Large intestine (tissue), 3 donors: ENCODE measurements around the gene RANBP9. TPM values are rescaled to one million over a fixed set of nuclear protein-coding genes. Genes with fewer than 3 reads are reported as not detected.

Experiments used
- DNase-seq, 2 donors: peaks; one replicate each; pipeline versions ENCODE4 v3.0.0 to v3.0.0-alpha.2; 2013
- H3K27ac ChIP-seq: one replicate; pipeline ENCODE4 v1.5.1; 2013; ENCODE audit warnings: low read length
- H3K27me3 ChIP-seq: 2 replicates; pipeline ENCODE4 v1.6.1; 2013; ENCODE audit warnings: low read length; ENCODE audit not compliant: control insufficient read depth, insufficient read depth
- H3K36me3 ChIP-seq: 2 replicates; pipeline ENCODE4 v1.6.1; 2013; ENCODE audit warnings: low read length; ENCODE audit not compliant: control insufficient read depth, insufficient read depth
- H3K4me1 ChIP-seq: one replicate; pipeline ENCODE4 v1.6.1; 2013; ENCODE audit warnings: low read length; ENCODE audit not compliant: control insufficient read depth, insufficient read depth
- H3K4me3 ChIP-seq: one replicate; pipeline ENCODE4 v1.5.1; 2013; ENCODE audit warnings: low read length
- H3K9me3 ChIP-seq: one replicate; pipeline ENCODE4 v1.6.1; 2013; ENCODE audit warnings: mild to moderate bottlenecking, low read depth, low read length, moderate library complexity; ENCODE audit not compliant: control insufficient read depth
- WGBS: methylation state at CpG from one replicate; pipeline ENCODE4 v1.1.5; 2013; ENCODE audit warnings: low lambda C conversion rate; ENCODE audit not compliant: insufficient coverage; 5-methylcytosine and 5-hydroxymethylcytosine counted together
- polyA plus RNA-seq: library from polyadenylated mRNA; unstranded; fragments of 120-200 nt; gene quantifications from one replicate; pipeline ENCODE4 v1.2.1, GENCODE V29; 2013

Gene RANBP9
- polyA plus RNA-seq, 1 donor, result 27.8 TPM

DNA sequence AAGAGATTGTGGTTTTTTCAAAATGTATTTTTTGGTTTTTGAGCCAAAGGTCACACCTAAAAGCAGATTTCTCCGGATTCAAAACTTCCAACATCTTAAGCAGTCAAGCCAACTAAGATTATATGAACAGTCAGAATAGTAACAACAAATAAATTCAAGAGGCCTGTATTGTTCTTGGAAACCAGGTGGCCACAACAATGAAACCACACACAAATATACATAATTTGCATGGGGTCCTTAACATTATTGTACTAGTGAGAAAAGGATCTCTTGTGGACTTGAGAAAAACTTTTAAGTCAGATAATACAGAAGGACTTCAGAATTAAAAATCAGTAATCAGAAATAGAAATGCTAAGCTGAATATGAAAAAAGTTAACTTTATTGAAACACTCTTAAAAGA is 55.9 kb downstream of the RANBP9 start:
- H3K9me3 ChIP-seq, result no peaks in the 10 kb centered on the region
- no CpG with 5 or more reads among the region's 1 CpG for WGBS
- no peak for DNase-seq
- no peak overlapping the region for H3K4me3 ChIP-seq
- H3K4me1 ChIP-seq, result no peaks in the 10 kb centered on the region
- H3K27ac ChIP-seq, result no peak overlapping the region
- H3K27me3 ChIP-seq, result no peaks in the 10 kb centered on the region
- H3K36me3 ChIP-seq, result peaks cover 8% of the 10 kb centered on the region

DNA sequence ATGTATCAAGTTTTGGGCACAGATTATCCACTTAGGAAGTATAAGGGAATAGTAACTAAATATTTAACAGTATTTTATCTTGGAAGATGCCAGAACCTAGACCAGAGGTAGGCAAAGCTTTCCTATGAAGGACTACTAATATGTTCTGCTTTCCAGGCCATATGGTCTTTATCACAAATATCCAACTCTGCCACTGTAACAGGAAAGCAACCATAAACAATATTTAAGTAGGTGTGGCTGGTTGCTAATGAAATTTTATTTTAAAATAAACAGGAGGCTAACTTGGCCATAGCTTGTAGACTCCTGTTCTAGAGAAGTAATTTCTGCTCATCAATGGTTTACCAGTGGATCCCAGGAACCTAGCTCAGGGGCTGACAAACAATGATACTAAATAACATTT is 57.1 kb downstream of the RANBP9 start:
- H3K27ac ChIP-seq, result no peak overlapping the region
- no peaks in the 10 kb centered on the region for H3K27me3 ChIP-seq
- H3K4me3 ChIP-seq, result no peak overlapping the region
- H3K36me3 ChIP-seq, result peaks cover 13% of the 10 kb centered on the region
- DNase-seq, result no peak
- no peaks in the 10 kb centered on the region for H3K9me3 ChIP-seq
- no peaks in the 10 kb centered on the region for H3K4me1 ChIP-seq

DNA sequence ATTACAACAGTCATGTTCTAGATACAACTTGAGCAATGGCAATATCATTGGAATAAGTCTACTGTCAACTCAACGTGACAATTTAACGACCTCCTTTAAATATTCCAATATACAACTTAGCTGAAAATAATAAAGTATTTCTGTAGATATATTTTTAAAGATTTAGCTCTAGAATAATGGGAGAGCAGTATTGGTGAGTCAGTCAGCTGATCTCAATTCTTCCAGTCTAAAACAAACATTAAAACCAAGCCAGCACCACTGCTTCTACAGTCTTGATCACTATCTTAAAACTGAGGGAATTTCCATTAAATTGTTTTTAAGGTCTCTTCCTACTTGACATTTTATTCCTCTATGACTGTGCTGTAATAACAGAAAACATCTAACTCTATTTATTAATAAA is 58.3 kb downstream of the RANBP9 start:
- Histone ChIP-seq H3K36me3 (peaks cover 13% of the 10 kb centered on the region), H3K27ac (no peak overlapping the region), H3K27me3 (no peaks in the 10 kb centered on the region), H3K4me3 (no peak overlapping the region), H3K4me1 (no peaks in the 10 kb centered on the region), H3K9me3 (no peaks in the 10 kb centered on the region)
- DNase-seq, result no peak
- WGBS, result no CpG with 5 or more reads among the region's 2 CpGs

DNA sequence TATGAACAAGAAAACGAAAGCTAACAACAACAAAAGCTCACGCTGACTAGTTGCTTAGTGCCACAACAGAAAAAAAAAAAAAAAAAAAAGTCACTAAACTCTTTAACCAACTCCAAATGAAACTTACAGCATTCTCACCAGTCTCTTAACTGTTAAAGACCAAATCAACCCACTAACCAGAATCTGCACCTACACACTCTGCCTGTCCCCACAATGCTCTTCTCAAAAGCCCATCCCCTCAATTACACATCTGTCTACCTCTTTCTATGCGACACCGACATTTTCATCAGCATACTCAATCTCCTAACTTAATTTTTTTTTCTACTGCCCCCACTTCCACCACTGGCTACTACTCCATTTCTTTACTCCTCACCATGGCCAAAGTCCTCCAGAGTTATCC is 62.2 kb downstream of the RANBP9 start:
- H3K27me3 ChIP-seq, result no peaks in the 10 kb centered on the region
- DNase-seq, result no peak
- no peaks in the 10 kb centered on the region for H3K4me1 ChIP-seq
- peaks cover 11% of the 10 kb centered on the region for H3K36me3 ChIP-seq
- no peak overlapping the region for H3K4me3 ChIP-seq
- 100% methylated on average over 2 of the region's 4 CpGs for WGBS
- H3K27ac ChIP-seq, result no peak overlapping the region
- H3K9me3 ChIP-seq, result no peaks in the 10 kb centered on the region

DNA sequence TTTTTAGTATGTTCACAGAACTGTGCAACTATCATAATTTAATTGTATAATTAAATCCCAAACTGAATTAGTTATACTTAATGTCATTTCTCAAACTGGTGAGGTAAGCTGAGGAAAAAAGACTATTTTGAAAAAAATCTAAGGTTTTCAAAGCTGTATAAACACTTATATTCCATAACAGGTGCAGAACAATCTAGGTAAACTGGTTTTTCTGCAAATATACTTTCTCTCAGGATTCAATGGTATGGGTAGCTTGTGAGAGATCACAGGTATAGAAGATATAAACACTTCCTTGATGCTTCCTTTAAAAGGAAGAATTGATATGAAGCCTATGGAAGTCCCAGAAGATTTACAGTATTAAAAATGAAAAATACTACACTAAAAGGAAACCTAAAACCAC is 62.8 kb downstream of the RANBP9 start:
- no peaks in the 10 kb centered on the region for H3K27me3 ChIP-seq
- H3K27ac ChIP-seq, result no peak overlapping the region
- no peaks in the 10 kb centered on the region for H3K9me3 ChIP-seq
- DNase-seq, result no peak
- peaks cover 11% of the 10 kb centered on the region for H3K36me3 ChIP-seq
- no peaks in the 10 kb centered on the region for H3K4me1 ChIP-seq
- no peak overlapping the region for H3K4me3 ChIP-seq

DNA sequence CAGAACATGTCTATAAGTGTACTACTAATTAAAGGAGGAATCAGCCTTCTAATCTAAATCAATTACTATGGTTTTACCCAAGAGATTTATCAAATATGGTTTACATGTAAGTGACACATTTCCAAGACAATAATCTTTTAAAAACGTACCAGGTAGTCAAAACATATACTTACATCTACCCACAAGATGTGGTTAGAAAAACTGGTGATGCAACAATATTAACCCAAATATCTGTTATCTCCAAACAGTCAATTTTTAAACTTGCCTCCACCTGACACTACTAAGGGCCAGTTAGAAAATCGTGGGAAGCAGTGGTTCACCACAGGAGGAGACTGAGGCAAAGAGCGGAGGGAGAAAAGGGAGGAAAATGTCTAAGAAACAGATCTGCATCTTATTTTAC is 68.5 kb downstream of the RANBP9 start:
- no peaks in the 10 kb centered on the region for H3K4me1 ChIP-seq
- WGBS, result 69% methylated on average over 2 of the region's 3 CpGs
- DNase-seq, result no peak

DNA sequence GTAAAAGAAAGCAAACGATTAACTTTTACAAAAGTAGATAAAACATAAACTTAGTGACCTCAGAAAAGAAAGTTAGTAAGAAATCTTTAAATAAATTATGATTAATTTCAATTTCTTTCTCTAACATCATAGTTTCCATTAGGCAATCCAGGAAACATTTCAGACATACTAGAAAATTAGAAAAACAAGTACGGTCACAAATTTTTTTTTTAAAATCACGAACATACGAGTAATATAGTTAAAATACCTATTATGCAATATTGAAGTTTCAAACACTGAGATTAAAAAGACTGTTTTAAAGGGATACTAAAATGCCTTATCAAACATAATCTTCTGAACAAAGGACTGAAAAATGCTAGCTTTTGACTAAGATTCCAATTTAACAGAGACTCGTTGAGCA is 70.3 kb downstream of the RANBP9 start:
- DNase-seq, result no peak
- H3K27me3 ChIP-seq, result no peaks in the 10 kb centered on the region

More for the DNA sequence above, 68.5 kb downstream of the RANBP9 start:
- no peaks in the 10 kb centered on the region for H3K27me3 ChIP-seq
- no peak overlapping the region for H3K27ac ChIP-seq
- H3K4me3 ChIP-seq, result no peak overlapping the region
- H3K9me3 ChIP-seq, result no peaks in the 10 kb centered on the region
- peaks cover 14% of the 10 kb centered on the region for H3K36me3 ChIP-seq

DNA sequence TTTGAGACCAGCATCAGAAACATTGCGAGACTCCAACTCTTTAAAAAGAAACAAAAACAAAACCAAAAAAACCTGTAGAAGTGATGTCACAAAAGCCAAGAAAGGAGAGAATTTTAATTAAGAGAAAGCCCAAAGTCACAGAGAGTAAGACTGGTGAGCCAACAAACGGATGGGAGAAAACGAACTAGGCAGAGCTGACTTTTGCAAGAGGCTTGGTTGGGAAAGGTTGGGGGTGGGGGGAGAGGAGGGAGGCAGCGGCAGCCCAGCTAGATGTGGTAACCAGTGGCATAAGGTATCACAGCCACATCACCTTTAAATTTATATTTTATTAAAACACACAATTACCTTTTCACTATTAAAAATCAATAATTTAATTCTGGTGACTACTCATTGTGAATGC is 73.0 kb downstream of the RANBP9 start:
- no peak for DNase-seq
- no peaks in the 10 kb centered on the region for H3K4me1 ChIP-seq
- H3K36me3 ChIP-seq, result peaks cover 24% of the 10 kb centered on the region
- no peaks in the 10 kb centered on the region for H3K9me3 ChIP-seq
- H3K4me3 ChIP-seq, result no peak overlapping the region
- H3K27me3 ChIP-seq, result no peaks in the 10 kb centered on the region
- WGBS, result no CpG with 5 or more reads among the region's 4 CpGs
- no peak overlapping the region for H3K27ac ChIP-seq

More for the DNA sequence above, 70.3 kb downstream of the RANBP9 start:
- H3K4me1 ChIP-seq, result no peaks in the 10 kb centered on the region
- no peak overlapping the region for H3K27ac ChIP-seq
- peaks cover 24% of the 10 kb centered on the region for H3K36me3 ChIP-seq
- WGBS, result 94% methylated on average over 4 of the region's 5 CpGs
- no peak overlapping the region for H3K4me3 ChIP-seq
- no peaks in the 10 kb centered on the region for H3K9me3 ChIP-seq

DNA sequence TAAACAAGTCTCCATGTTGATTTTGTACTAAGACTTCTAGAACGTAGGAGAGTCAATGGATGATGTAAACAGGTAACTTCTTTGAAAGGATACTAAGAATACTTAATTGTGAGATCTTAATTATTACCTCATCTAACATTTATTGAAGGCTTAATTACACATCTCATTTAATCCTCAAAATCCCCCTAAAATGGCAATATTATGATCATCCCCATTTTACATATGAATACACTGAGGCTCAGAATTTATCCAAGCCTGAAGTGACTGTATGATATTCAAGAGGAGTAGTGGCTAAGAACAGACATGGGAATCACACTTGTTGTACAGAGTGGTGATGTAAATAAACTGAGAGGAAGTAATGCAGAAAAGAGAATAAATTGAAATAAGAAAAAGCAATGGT is 73.6 kb downstream of the RANBP9 start:
- Histone ChIP-seq H3K36me3 (peaks cover 24% of the 10 kb centered on the region), H3K27me3 (no peaks in the 10 kb centered on the region), H3K27ac (no peak overlapping the region), H3K9me3 (no peaks in the 10 kb centered on the region), H3K4me3 (no peak overlapping the region), H3K4me1 (no peaks in the 10 kb centered on the region)
- DNase-seq, result no peak
- 86% methylated on average over 1 of the region's 1 CpG for WGBS

DNA sequence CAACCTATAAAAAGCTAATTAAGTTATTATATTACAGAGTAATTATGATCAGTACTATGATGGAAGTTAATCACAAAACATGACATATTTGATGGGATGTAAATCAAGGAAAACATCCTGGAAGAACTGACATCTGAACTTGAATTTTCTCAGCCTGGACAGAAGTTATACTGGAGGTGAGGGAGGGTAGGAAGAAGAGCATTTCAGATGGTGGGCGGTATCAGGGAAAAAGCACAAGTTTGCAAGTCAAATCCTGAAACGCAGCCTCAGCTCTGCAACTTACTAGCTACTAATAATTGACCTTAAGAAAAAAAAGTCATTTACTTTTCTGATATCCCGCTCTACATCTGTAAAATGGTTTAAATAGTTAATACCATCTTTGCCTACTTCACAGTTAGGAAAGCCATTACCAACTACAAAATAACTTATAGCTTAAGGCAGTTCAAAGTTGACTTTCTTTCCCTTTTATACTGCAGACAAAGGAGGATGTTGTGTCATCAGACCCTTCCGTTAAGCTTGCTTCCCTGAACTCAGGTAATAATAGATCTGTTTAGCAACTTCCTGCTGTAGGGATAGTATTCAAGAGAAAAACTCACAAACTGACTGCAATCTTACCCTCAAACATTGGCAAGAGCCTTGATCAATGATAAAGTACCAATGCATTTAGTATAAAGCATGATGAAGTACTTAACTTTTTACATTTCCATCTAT is 75.5 kb downstream of the RANBP9 start:
- WGBS, result no CpG with 5 or more reads among the region's 4 CpGs
- H3K36me3 ChIP-seq, result peaks cover 37% of the 10 kb centered on the region
- no peak overlapping the region for H3K4me3 ChIP-seq

DNA sequence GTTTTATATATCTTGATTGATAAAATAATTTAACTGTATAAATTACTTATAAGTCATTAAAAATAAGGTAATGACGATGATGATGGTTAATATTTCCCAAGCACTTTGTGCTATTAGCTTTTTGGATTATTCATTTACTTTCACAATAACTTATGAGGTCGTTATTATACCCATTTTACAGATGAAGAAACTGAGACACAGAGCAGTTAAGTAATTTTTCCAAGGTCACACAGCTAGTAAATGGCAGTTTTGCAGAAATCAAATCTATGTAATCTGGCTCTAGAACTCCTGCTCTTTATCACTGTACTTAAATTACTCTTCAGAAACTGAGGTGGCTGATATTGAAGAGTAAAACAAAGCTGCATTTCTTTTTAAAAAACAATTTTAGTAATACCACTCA is 78.3 kb downstream of the RANBP9 start:
- DNase-seq, result no peak
- no peak overlapping the region for H3K4me3 ChIP-seq
- H3K4me1 ChIP-seq, result no peaks in the 10 kb centered on the region
- peaks cover 43% of the 10 kb centered on the region for H3K36me3 ChIP-seq
- no peaks in the 10 kb centered on the region for H3K9me3 ChIP-seq
- WGBS, result 83% methylated on average over 1 of the region's 2 CpGs
- no peaks in the 10 kb centered on the region for H3K27me3 ChIP-seq
- H3K27ac ChIP-seq, result no peak overlapping the region

More for the DNA sequence above, 75.5 kb downstream of the RANBP9 start:
- Histone ChIP-seq H3K27ac (no peak overlapping the region), H3K9me3 (no peaks in the 10 kb centered on the region), H3K4me1 (no peaks in the 10 kb centered on the region), H3K27me3 (no peaks in the 10 kb centered on the region)
- DNase-seq, result no peak
